HCT116 (cell line): ENCODE measurements around the gene CDCP1.

Experiments
- CBX3 ChIP-seq: IDR thresholded peaks from 2 replicates; pipeline ENCODE4 v1.6.1; 2012; ENCODE audit warnings: low read depth
- CTCF ChIP-seq, 3 experiments: fragments of 200-600 bp in 1 of 3; sonication (generic) in 1 of 3; IDR thresholded peaks in 2 of 3; conservative IDR thresholded peaks in 1 of 3; 2 replicates each; pipeline ENCODE4 v1.5.1; 2012 to 2017; ENCODE audit warnings: low read depth in 2 of 3, low read length in 2 of 3, antibody characterized with exemption in 1 of 3, borderline replicate concordance in 1 of 3, control low read depth in 1 of 3, mild to moderate bottlenecking in 1 of 3, mixed read lengths in 1 of 3, mixed run types in 1 of 3, moderate library complexity in 1 of 3; ENCODE audit not compliant: insufficient read depth in 1 of 3
- EGR1 ChIP-seq: IDR thresholded peaks from 2 replicates; pipeline ENCODE4 v1.6.1; 2012; ENCODE audit warnings: low read depth
- EZH2phosphoT487 ChIP-seq: fragments of 200-600 bp; IDR thresholded peaks from 2 replicates; pipeline ENCODE4 v1.6.1; 2018; ENCODE audit warnings: antibody characterized with exemption, borderline replicate concordance
- MAX ChIP-seq: IDR thresholded peaks from 2 replicates; pipeline ENCODE4 v1.6.1; 2012
- POLR2A ChIP-seq: IDR thresholded peaks from 2 replicates; pipeline ENCODE4 v1.7.0; 2011; ENCODE audit warnings: borderline replicate concordance; ENCODE audit not compliant: insufficient read depth, insufficient read length; ENCODE audit errors: extremely low read depth
- TCF7L2 ChIP-seq: IDR thresholded peaks from 2 replicates; pipeline ENCODE4 v1.7.0; 2011; ENCODE audit warnings: borderline replicate concordance, inconsistent platforms; ENCODE audit not compliant: insufficient read depth, insufficient read length; ENCODE audit errors: extremely low read depth
- ZNF274 ChIP-seq: fragments of 200-500 bp; sonication (Bioruptor generic); IDR thresholded peaks from 2 replicates; pipeline ENCODE4 v1.6.1; 2014; ENCODE audit warnings: mild to moderate bottlenecking, low read depth, low read length, inconsistent platforms

- TF ChIP-seq TCF7L2, result no peak
- no peak for TF ChIP-seq EGR1
- no peak for TF ChIP-seq EZH2phosphoT487
- TF ChIP-seq MAX, result no peak
- TF ChIP-seq ZNF274, result no peak
- TF ChIP-seq CBX3, result no peak
- no peak for TF ChIP-seq CTCF (IDR thresholded peaks at IDR 0.05 in 2 of 3, conservative IDR thresholded peaks at IDR 0.05 in 1 of 3; ENCODE audit: borderline replicate concordance in 1 of 3, insufficient read depth in 1 of 3, low read depth in 2 of 3, low read length in 2 of 3)
- TF ChIP-seq POLR2A, result no peak
Measured at GRCh38 chr3:45173776-45174175, 27.6 kb upstream of the CDCP1 start.
